ENCODE measurements around the gene ATP9B.

ATP9B gene

DNA sequence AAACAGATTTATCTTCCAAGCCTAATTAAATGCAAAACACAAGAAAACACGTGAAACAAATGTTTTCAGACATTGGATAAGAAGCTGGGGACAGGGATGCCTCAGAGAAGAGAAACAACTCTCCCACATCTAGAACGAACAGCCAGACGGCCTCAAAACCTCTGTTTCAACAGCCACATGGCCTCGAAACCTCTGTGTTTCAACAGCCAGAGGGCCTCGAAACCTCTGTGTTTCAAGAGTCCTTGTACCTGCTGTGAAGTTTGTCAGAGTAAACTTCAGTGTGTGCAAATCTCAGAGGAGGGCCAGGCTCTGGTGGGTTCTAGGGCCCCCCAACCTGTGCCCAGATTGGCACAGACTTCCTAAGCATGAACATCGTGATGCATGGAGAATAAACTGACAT is 283.2 kb downstream of the ATP9B start:
- no peaks in the 10 kb centered on the region for H3K27me3 ChIP-seq (ENCODE audit: insufficient read depth, poor library complexity, severe bottlenecking)
- H3K27ac ChIP-seq (ENCODE audit: poor library complexity, severe bottlenecking), result no peak overlapping the region
- no peaks in the 10 kb centered on the region for H3K9me3 ChIP-seq (ENCODE audit: severe bottlenecking)
- H3K4me3 ChIP-seq (ENCODE audit: severe bottlenecking), result no peak overlapping the region
- ATAC-seq (ENCODE audit: low read depth) (no peak), DNase-seq (ENCODE audit: low spot score) (no peak)
- no peaks in the 10 kb centered on the region for H3K4me1 ChIP-seq (ENCODE audit: insufficient read depth, poor library complexity, severe bottlenecking)
- TF ChIP-seq, protein P1, sequence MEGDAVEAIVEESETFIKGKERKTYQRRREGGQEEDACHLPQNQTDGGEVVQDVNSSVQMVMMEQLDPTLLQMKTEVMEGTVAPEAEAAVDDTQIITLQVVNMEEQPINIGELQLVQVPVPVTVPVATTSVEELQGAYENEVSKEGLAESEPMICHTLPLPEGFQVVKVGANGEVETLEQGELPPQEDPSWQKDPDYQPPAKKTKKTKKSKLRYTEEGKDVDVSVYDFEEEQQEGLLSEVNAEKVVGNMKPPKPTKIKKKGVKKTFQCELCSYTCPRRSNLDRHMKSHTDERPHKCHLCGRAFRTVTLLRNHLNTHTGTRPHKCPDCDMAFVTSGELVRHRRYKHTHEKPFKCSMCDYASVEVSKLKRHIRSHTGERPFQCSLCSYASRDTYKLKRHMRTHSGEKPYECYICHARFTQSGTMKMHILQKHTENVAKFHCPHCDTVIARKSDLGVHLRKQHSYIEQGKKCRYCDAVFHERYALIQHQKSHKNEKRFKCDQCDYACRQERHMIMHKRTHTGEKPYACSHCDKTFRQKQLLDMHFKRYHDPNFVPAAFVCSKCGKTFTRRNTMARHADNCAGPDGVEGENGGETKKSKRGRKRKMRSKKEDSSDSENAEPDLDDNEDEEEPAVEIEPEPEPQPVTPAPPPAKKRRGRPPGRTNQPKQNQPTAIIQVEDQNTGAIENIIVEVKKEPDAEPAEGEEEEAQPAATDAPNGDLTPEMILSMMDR (IDR thresholded peaks at IDR 0.05; ENCODE audit: poor library complexity, severe bottlenecking), result no peak
- no peaks in the 10 kb centered on the region for H3K36me3 ChIP-seq (ENCODE audit: low read depth)

DNA sequence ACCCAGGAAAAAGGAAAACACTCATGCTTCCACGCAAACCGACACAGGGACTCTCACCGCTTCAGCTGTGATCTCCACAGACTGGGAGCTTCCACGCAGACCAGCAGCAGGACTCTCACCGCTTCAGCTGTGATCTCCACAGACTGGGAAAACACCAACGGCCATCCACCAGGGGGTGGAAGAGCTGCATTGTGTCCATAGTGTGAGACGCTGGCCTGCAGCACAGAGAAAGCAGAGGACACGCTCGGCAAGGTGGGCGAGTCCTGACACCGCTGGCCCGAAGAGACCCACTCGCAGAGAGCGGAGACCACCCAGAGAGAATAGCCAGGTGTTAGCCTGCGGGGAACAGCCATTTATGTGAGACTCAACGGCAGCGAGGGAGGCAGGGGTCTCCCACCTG is 284.1 kb downstream of the ATP9B start:
- no peaks in the 10 kb centered on the region for H3K4me1 ChIP-seq (ENCODE audit: insufficient read depth, poor library complexity, severe bottlenecking)
- no peak overlapping the region for H3K27ac ChIP-seq (ENCODE audit: poor library complexity, severe bottlenecking)
- H3K27me3 ChIP-seq (ENCODE audit: insufficient read depth, poor library complexity, severe bottlenecking), result no peaks in the 10 kb centered on the region
- ATAC-seq (ENCODE audit: low read depth) (0 out of 3 replicates have a peak, but pooled peaks have one; percentile 35), DNase-seq (ENCODE audit: low spot score) (no peak)
- H3K36me3 ChIP-seq (ENCODE audit: low read depth), result no peaks in the 10 kb centered on the region
- H3K9me3 ChIP-seq (ENCODE audit: severe bottlenecking), result no peaks in the 10 kb centered on the region
- TF ChIP-seq, protein P1 (IDR thresholded peaks at IDR 0.05; ENCODE audit: poor library complexity, severe bottlenecking), result no peak
- H3K4me3 ChIP-seq (ENCODE audit: severe bottlenecking), result no peak overlapping the region

DNA sequence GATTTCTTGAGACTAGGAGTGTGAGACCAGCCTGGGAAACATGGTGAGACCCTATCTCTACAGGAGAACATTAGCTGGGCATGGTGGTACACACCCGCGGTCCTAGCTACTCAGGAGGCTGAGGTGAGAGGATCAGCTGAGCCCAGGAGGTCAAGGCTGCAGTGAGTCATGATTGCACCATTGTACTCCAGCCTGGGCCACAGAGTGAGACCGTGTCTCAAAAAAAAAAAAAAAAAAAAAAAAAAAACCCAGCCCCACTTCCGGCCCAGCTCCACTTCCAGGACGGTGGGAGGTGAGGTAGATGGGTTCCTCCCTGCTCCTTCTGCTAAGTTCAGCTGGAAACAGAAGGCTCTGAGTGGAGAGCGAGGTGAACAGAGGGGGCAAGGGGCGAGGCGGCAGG is 285.2 kb downstream of the ATP9B start:
- H3K9me3 ChIP-seq (ENCODE audit: severe bottlenecking), result no peaks in the 10 kb centered on the region
- H3K27ac ChIP-seq (ENCODE audit: poor library complexity, severe bottlenecking), result no peak overlapping the region
- H3K27me3 ChIP-seq (ENCODE audit: insufficient read depth, poor library complexity, severe bottlenecking), result no peaks in the 10 kb centered on the region
- no peaks in the 10 kb centered on the region for H3K4me1 ChIP-seq (ENCODE audit: insufficient read depth, poor library complexity, severe bottlenecking)
- no peaks in the 10 kb centered on the region for H3K36me3 ChIP-seq (ENCODE audit: low read depth)
- TF ChIP-seq, protein P1 (IDR thresholded peaks at IDR 0.05; ENCODE audit: poor library complexity, severe bottlenecking), result no peak
- no peak overlapping the region for H3K4me3 ChIP-seq (ENCODE audit: severe bottlenecking)
- no peak for ATAC-seq (ENCODE audit: low read depth)
- no peak for DNase-seq (ENCODE audit: low spot score)

DNA sequence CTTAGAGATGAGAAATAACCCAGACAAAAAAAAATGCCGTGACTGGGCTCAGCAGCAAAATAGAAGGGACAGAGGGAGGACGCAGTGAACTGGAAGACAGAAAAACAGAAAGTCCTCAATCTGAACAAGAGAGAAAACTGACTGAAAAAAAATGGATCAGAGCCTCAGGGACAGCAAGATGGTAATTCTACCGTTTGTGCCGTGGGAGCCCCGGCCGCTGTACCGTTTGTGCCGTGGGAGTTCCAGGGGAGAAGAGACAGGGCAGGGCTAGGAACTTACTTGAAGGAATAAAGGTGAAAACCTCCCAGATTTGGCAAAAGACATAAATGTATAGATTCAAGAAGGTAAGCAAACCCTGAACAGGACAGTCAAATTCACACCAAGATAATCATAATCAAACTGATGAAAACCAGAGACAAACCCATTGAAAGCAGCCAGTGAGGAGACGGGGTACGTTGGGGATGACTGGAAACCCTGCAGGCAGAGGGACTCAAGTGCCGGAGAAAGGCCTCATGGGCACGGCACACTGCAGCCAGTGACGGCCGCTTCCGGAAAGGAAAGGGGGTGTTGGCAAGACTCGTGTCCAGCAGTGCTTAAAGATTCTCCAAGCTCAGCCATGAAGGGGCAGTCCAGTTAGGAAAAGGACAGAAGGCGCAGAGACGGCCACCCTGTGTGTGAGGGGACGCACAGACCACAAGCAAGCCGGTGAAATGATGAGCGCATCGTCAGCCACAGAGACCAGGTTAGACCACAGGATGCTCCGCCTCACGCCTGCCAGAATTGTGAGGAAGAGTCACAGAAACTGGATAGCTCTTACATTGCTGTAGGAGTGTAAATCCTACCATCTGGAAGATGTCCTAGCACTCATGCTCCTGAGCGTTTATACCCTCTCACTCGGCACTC is 286.5 kb downstream of the ATP9B start:
- Histone ChIP-seq H3K36me3 (ENCODE audit: low read depth) (no peaks in the 10 kb centered on the region), H3K4me1 (ENCODE audit: insufficient read depth, poor library complexity, severe bottlenecking) (no peaks in the 10 kb centered on the region), H3K27ac (ENCODE audit: poor library complexity, severe bottlenecking) (no peak overlapping the region), H3K4me3 (ENCODE audit: severe bottlenecking) (no peak overlapping the region), H3K27me3 (ENCODE audit: insufficient read depth, poor library complexity, severe bottlenecking) (no peaks in the 10 kb centered on the region), H3K9me3 (ENCODE audit: severe bottlenecking) (no peaks in the 10 kb centered on the region)
- ATAC-seq (ENCODE audit: low read depth), result no peak
- no peak for DNase-seq (ENCODE audit: low spot score)
- TF ChIP-seq, protein P1 (IDR thresholded peaks at IDR 0.05; ENCODE audit: poor library complexity, severe bottlenecking), result no peak

DNA sequence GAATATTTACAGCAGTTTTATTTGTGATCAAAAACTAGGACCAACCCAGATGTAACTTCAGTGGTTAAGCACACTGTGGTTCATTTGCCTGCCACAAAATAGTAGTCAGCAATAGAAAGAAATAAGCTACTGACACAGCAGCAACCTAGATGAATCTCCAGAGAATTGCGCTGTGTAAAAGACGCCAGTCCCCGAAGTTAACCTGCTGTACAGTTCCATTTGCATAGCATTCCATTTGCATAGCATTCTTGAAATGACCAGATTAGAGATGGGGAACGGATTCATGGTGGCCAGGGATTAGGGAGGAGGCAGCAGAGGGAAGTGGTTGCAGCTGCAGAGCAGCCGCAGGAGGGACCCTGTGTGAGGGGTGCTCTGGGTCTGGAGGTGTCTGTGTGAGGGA is 287.2 kb downstream of the ATP9B start:
- ATAC-seq (ENCODE audit: low read depth) (no peak), DNase-seq (ENCODE audit: low spot score) (no peak)
- H3K27me3 ChIP-seq (ENCODE audit: insufficient read depth, poor library complexity, severe bottlenecking), result no peaks in the 10 kb centered on the region
- H3K4me3 ChIP-seq (ENCODE audit: severe bottlenecking), result no peak overlapping the region
- H3K27ac ChIP-seq (ENCODE audit: poor library complexity, severe bottlenecking), result no peak overlapping the region
- TF ChIP-seq, protein P1 (IDR thresholded peaks at IDR 0.05; ENCODE audit: poor library complexity, severe bottlenecking), result no peak
- no peaks in the 10 kb centered on the region for H3K9me3 ChIP-seq (ENCODE audit: severe bottlenecking)
- H3K36me3 ChIP-seq (ENCODE audit: low read depth), result no peaks in the 10 kb centered on the region
- no peaks in the 10 kb centered on the region for H3K4me1 ChIP-seq (ENCODE audit: insufficient read depth, poor library complexity, severe bottlenecking)
